AG04449 (cell line): ENCODE results near the gene MRPL42.
A peak's percentile ranks its signal among the peaks of the same experiment; 100 is the strongest.

Experiments used
- CTCF ChIA-PET: fragments of 350-600 bp; formaldehyde crosslinking; extraction: SDS; loops from one replicate; lab custom pipeline; 2021; ENCODE audit warnings: antibody characterized with exemption; lab: Yijun Ruan, JAX
- POLR2A ChIA-PET: fragments of 400-600, 350-600 bp; formaldehyde crosslinking; extraction: SDS; loops from one replicate; lab custom pipeline; 2020; ENCODE audit warnings: antibody characterized with exemption, inconsistent platforms; lab: Yijun Ruan, JAX
- DNase-seq: peaks from one replicate; pipeline ENCODE4 v3.0.0-alpha.2; 2010; ENCODE audit warnings: low read depth, low spot score
- H3K4me3 ChIP-seq: 2 replicates; pipeline ENCODE4 v1.5.1; 2011; ENCODE audit warnings: low read depth, mild to moderate bottlenecking, control low read depth, low read length
- CTCF ChIP-seq: IDR thresholded peaks from one replicate; pipeline ENCODE4 v1.5.1; 2011; ENCODE audit warnings: mild to moderate bottlenecking, moderate library complexity, low read length, control low read depth, inconsistent platforms; ENCODE audit not compliant: insufficient read depth; ENCODE audit errors: missing control alignments

Gene MRPL42

GRCh38 chr12:93526786-93527428 lies 59.6 kb downstream of the MRPL42 start:
- DNase-seq = peak; percentile 82
- H3K4me3 ChIP-seq = no peak overlapping the region
- TF ChIP-seq CTCF = no peak
- POLR2A ChIA-PET = interaction anchor here (1.4 kb wide), 1 partner anchor 12 kb away, joined by 5 read pairs; no protein-coding TSS in a partner anchor
- CTCF ChIA-PET = interaction anchor here (1.0 to 6.2 kb wide), 7 partner anchors 10 to 575 kb away, joined by 3 to 52 read pairs (median 6); no protein-coding TSS in a partner anchor

- POLR2A ChIA-PET = no interaction called here
- DNase-seq = no peak
- CTCF ChIA-PET = interaction anchor here (1.1 kb wide), 1 partner anchor 39 kb away, joined by 5 read pairs; no protein-coding TSS in a partner anchor
- H3K4me3 ChIP-seq = no peak overlapping the region
- no peak for TF ChIP-seq CTCF
These were observed 63.0 kb downstream of the MRPL42 start for GRCh38 chr12:93530358-93530757.

- ChIA-PET CTCF (no interaction called here), POLR2A (no interaction called here)
- no peak for DNase-seq
- H3K4me3 ChIP-seq = no peak overlapping the region
- no peak for TF ChIP-seq CTCF
These were observed 66.0 kb downstream of the MRPL42 start for GRCh38 chr12:93533310-93533709.

- H3K4me3 ChIP-seq = no peak overlapping the region
- no peak for DNase-seq
- ChIA-PET CTCF (interaction anchor here (0.9 to 1.8 kb wide), 4 partner anchors 9 to 566 kb away, joined by 4 to 10 read pairs (median 4); no protein-coding TSS in a partner anchor), POLR2A (no interaction called here)
- TF ChIP-seq CTCF = no peak
These were observed 68.9 kb downstream of the MRPL42 start for GRCh38 chr12:93536111-93536765.

- no peak for TF ChIP-seq CTCF
- POLR2A ChIA-PET = no interaction called here
- CTCF ChIA-PET = interaction anchor here (0.9 to 1.8 kb wide), 4 partner anchors 10 to 565 kb away, joined by 4 to 10 read pairs (median 4); no protein-coding TSS in a partner anchor
- no peak overlapping the region for H3K4me3 ChIP-seq
- no peak for DNase-seq
These were observed 69.6 kb downstream of the MRPL42 start for GRCh38 chr12:93536766-93537488.
